HepG2 (cell line): ENCODE measurements around the gene LRRC55. TPM values are rescaled to one million over a fixed set of nuclear protein-coding genes. Genes with fewer than 3 reads are reported as not detected.

Experiments
- ATAC-seq: fragments of 200-7000 bp; cut with Tn5 transposase; 3 replicates; pipeline ENCODE4 v1.9.1; 2020; ENCODE audit warnings: mild to moderate bottlenecking, moderate library complexity
- BruUV-seq: library from RNA; stranded (reverse); fragments of 400-500 nt; replicated peaks from 2 replicates; lab custom pipeline; 2021; lab: Mats Ljungman, UMichigan
- CTCF ChIA-PET: fragments of 300-600 bp; formaldehyde crosslinking; extraction: SDS; loops from one replicate; lab custom pipeline; 2021; ENCODE audit warnings: low total read pairs, inconsistent platforms, low intra/inter-chr PET ratio; lab: Yijun Ruan, JAX
- POLR2A ChIA-PET: fragments of 350-600 bp; sonication (Branson Sonifier 250); formaldehyde crosslinking; loops from one replicate; lab custom pipeline; 2020; ENCODE audit warnings: antibody characterized with exemption, inconsistent platforms; lab: Yijun Ruan, JAX
- DNase-seq: peaks from one replicate; pipeline ENCODE4 v3.0.0-alpha.2; 2015; ENCODE audit warnings: low spot score
- FAIRE-seq: peaks from 3 replicates; lab custom pipeline; 2011; peaks lifted over from hg19 to GRCh38; lab: Jason Lieb, UNC
- H2AFZ ChIP-seq: one replicate; pipeline ENCODE4 v1.6.1; 2011; ENCODE audit warnings: low read length, inconsistent platforms
- H3K27ac ChIP-seq: fragments of 300-600 bp; 3 replicates; pipeline ENCODE4 v1.8.0; 2011; ENCODE audit warnings: mixed run types, mild to moderate bottlenecking, mixed read lengths, low read length, inconsistent platforms; ENCODE audit not compliant: insufficient read depth; ENCODE audit errors: extremely low read length
- H3K27me3 ChIP-seq, 2 experiments: fragments of 200-600 bp in 1 of 2; 2 replicates in 1 of 2; 3 replicates in 1 of 2; pipeline versions ENCODE4 v1.6.0 to v1.8.0; 2011; ENCODE audit warnings: low read length in 2 of 2, mild to moderate bottlenecking in 2 of 2, moderate library complexity in 2 of 2, inconsistent platforms in 1 of 2; ENCODE audit not compliant: insufficient read depth in 2 of 2, control insufficient read depth in 1 of 2
- H3K36me3 ChIP-seq, 2 experiments: fragments of 200-600 bp in 1 of 2; replicated peaks in 1 of 2; 2 replicates in 1 of 2; 3 replicates in 1 of 2; pipeline versions ENCODE4 v1.5.1 to v1.8.0; 2011; ENCODE audit warnings: low read length in 2 of 2, inconsistent platforms in 1 of 2; ENCODE audit not compliant: insufficient read depth in 2 of 2, control insufficient read depth in 1 of 2
- H3K4me1 ChIP-seq: 2 replicates; pipeline ENCODE4 v1.5.1; 2012; ENCODE audit warnings: low read length, inconsistent platforms; ENCODE audit not compliant: insufficient read depth
- H3K4me2 ChIP-seq: 2 replicates; pipeline ENCODE4 v1.6.0; 2011; ENCODE audit warnings: low read depth, low read length, inconsistent platforms
- H3K4me3 ChIP-seq, 3 experiments: fragments of 200-600 bp in 1 of 3; sonication (generic), shearing (Covaris generic) in 1 of 3; replicated peaks in 1 of 3; 2 replicates each; pipeline ENCODE4 v1.5.1; 2011 to 2016; ENCODE audit warnings: low read length in 3 of 3, inconsistent platforms in 2 of 3, low read depth in 2 of 3, mild to moderate bottlenecking in 2 of 3, control low read depth in 1 of 3, mixed read lengths in 1 of 3; ENCODE audit not compliant: insufficient read depth in 1 of 3
- H3K79me2 ChIP-seq: one replicate; pipeline ENCODE4 v1.6.1; 2011; ENCODE audit warnings: low read length, inconsistent platforms; ENCODE audit not compliant: insufficient read depth
- H3K9ac ChIP-seq: 2 replicates; pipeline ENCODE4 v1.6.0; 2011; ENCODE audit warnings: mild to moderate bottlenecking, low read depth, low read length, inconsistent platforms; ENCODE audit not compliant: insufficient read depth
- H3K9me3 ChIP-seq: 2 replicates; pipeline ENCODE4 v1.5.1; 2012; ENCODE audit warnings: mild to moderate bottlenecking, low read length
- H4K20me1 ChIP-seq: 2 replicates; pipeline ENCODE4 v1.6.0; 2011; ENCODE audit warnings: inconsistent platforms, mild to moderate bottlenecking, low read length, moderate library complexity; ENCODE audit not compliant: insufficient read depth
- CAMTA2 ChIP-seq: sonication (generic); formaldehyde crosslinking; IDR thresholded peaks from 2 replicates; pipeline ENCODE4 v1.4.0; 2020; ENCODE audit warnings: mild to moderate bottlenecking, missing genetic modification reagents, borderline replicate concordance
- ISX ChIP-seq: sonication (generic); formaldehyde crosslinking; conservative IDR thresholded peaks from 2 replicates; pipeline ENCODE4 v1.5.0; 2020; ENCODE audit warnings: missing genetic modification reagents
- MBNL3 ChIP-seq: fragments of 250-450 bp; sonication (Bioruptor Pico); conservative IDR thresholded peaks from 2 replicates; pipeline ENCODE4 v1.8.0; 2022; ENCODE audit warnings: mild to moderate bottlenecking, inconsistent platforms
- NKX3-1 ChIP-seq: sonication (generic); formaldehyde crosslinking; IDR thresholded peaks from 2 replicates; pipeline ENCODE4 v1.5.0; 2020; ENCODE audit warnings: missing genetic modification reagents
- SNAPC5 ChIP-seq: sonication (generic); formaldehyde crosslinking; IDR thresholded peaks from 2 replicates; pipeline ENCODE4 v1.8.1; 2023; ENCODE audit warnings: mild to moderate bottlenecking, missing genetic modification reagents, borderline replicate concordance
- SPEN ChIP-seq: sonication (generic); formaldehyde crosslinking; IDR thresholded peaks from 2 replicates; pipeline ENCODE4 v1.5.1; 2020; ENCODE audit warnings: low read depth, mild to moderate bottlenecking, missing genetic modification reagents
- ZNF274 ChIP-seq: sonication (generic); formaldehyde crosslinking; IDR thresholded peaks from 2 replicates; pipeline ENCODE4 v1.5.1; 2020; ENCODE audit warnings: mild to moderate bottlenecking, missing genetic modification reagents
- ZNF530 ChIP-seq: sonication (generic); formaldehyde crosslinking; IDR thresholded peaks from 2 replicates; pipeline ENCODE4 v1.5.0; 2020; ENCODE audit warnings: low read depth, mild to moderate bottlenecking, missing genetic modification reagents
- ZSCAN9 ChIP-seq: IDR thresholded peaks from 2 replicates; pipeline ENCODE4 v1.6.1; 2016; ENCODE audit warnings: borderline replicate concordance
- WGBS: methylation state at CpG from one replicate; pipeline ENCODE4 v1.1.6; 2017; ENCODE audit warnings: low lambda C conversion rate; 5-methylcytosine and 5-hydroxymethylcytosine counted together
- in situ Hi-C: cut with HindIII; loops from 2 replicates; pipeline ENCODE4 v1.10.0; 2017; ENCODE audit warnings: low pct_unique_long_range_greater_than_20kb; ENCODE audit not compliant: extremely low pct_ligation_motif_present
- intact Hi-C: fragments of 100-400 bp; cut with micrococcal nuclease; formaldehyde crosslinking; loops from one replicate; pipeline ENCODE4 v1.10.0; 2022; ENCODE audit not compliant: unreplicated experiment
- polyA plus RNA-seq, 8 experiments: library from polyadenylated mRNA; depleted of rRNA in 3 of 8; stranded (reverse) in 7 of 8; unstranded in 1 of 8; fragments of >200 nt; fragmentation: Illumina TruSeq in 4 of 8; extraction: Trizol in 4 of 8; gene quantifications; 2 replicates each; pipeline versions ENCODE4 v1.2.1 to v1.2.3, GENCODE V29; 2011 to 2016; ENCODE audit warnings: low read depth in 4 of 8, missing spikeins in 1 of 8, mixed read lengths in 1 of 8; ENCODE audit not compliant: insufficient read depth in 1 of 8
- total RNA-seq, 5 experiments: library from RNA; depleted of rRNA; stranded (reverse); fragments of >200 nt; fragmentation: Illumina TruSeq; extraction: Trizol; gene quantifications; 2 replicates each; pipeline ENCODE4 v1.2.3, GENCODE V29; 2016; ENCODE audit warnings: low read depth in 1 of 5
- TF ChIP-seq, protein P1 (sequence below): sonication (generic); formaldehyde crosslinking; IDR thresholded peaks from 2 replicates; pipeline ENCODE4 v1.4.0; 2020; ENCODE audit warnings: missing genetic modification reagents
- TF ChIP-seq, protein P2 (sequence below): sonication (generic); formaldehyde crosslinking; IDR thresholded peaks from 2 replicates; pipeline ENCODE4 v1.9.0; 2021; ENCODE audit warnings: mild to moderate bottlenecking, missing genetic modification reagents

Gene LRRC55
- total and polyA plus RNA-seq, 2 of the 13 experiments (the other 11 are each of a cell fraction or from before 2014, with no cell fraction given) = not detected

- Histone ChIP-seq H3K36me3 (no peaks in the 10 kb centered on the region), H3K9me3 (no peaks in the 10 kb centered on the region), H3K27ac (no peak overlapping the region), H3K79me2 (no peaks in the 10 kb centered on the region), H3K4me3 (no peak overlapping the region), H3K4me1 (no peaks in the 10 kb centered on the region), H3K4me2 (no peak overlapping the region), H3K27me3 (0 out of 5 replicates have a peak, but pooled peaks cover 0 to 4% of the 10 kb centered on the region in 2 experiments), H4K20me1 (no peaks in the 10 kb centered on the region), H3K9ac (no peak overlapping the region), H2AFZ (no peak overlapping the region)
- WGBS = 0% methylated on average over 1 of the region's 1 CpG
- DNase-seq = no peak
- no peak for FAIRE-seq
- POLR2A ChIA-PET = no interaction called here
- no peak for ATAC-seq
- CTCF ChIA-PET = no interaction called here
- no TSS peak for BruUV-seq
- in situ Hi-C loops (no loop called here), intact Hi-C loops (no loop called here)
- TF ChIP-seq, protein P1, sequence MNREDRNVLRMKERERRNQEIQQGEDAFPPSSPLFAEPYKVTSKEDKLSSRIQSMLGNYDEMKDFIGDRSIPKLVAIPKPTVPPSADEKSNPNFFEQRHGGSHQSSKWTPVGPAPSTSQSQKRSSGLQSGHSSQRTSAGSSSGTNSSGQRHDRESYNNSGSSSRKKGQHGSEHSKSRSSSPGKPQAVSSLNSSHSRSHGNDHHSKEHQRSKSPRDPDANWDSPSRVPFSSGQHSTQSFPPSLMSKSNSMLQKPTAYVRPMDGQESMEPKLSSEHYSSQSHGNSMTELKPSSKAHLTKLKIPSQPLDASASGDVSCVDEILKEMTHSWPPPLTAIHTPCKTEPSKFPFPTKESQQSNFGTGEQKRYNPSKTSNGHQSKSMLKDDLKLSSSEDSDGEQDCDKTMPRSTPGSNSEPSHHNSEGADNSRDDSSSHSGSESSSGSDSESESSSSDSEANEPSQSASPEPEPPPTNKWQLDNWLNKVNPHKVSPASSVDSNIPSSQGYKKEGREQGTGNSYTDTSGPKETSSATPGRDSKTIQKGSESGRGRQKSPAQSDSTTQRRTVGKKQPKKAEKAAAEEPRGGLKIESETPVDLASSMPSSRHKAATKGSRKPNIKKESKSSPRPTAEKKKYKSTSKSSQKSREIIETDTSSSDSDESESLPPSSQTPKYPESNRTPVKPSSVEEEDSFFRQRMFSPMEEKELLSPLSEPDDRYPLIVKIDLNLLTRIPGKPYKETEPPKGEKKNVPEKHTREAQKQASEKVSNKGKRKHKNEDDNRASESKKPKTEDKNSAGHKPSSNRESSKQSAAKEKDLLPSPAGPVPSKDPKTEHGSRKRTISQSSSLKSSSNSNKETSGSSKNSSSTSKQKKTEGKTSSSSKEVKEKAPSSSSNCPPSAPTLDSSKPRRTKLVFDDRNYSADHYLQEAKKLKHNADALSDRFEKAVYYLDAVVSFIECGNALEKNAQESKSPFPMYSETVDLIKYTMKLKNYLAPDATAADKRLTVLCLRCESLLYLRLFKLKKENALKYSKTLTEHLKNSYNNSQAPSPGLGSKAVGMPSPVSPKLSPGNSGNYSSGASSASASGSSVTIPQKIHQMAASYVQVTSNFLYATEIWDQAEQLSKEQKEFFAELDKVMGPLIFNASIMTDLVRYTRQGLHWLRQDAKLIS (CRISPR knock-in tag) = no peak
- TF ChIP-seq CAMTA2 = no peak
- no peak for TF ChIP-seq SPEN
- TF ChIP-seq ZNF274 (CRISPR knock-in tag) = no peak
- no peak for TF ChIP-seq SNAPC5 (CRISPR knock-in tag)
- TF ChIP-seq ZNF530 (CRISPR knock-in tag) = no peak
- TF ChIP-seq ZSCAN9 (CRISPR knock-in tag) = no peak
- no peak for TF ChIP-seq NKX3-1
- TF ChIP-seq, protein P2, sequence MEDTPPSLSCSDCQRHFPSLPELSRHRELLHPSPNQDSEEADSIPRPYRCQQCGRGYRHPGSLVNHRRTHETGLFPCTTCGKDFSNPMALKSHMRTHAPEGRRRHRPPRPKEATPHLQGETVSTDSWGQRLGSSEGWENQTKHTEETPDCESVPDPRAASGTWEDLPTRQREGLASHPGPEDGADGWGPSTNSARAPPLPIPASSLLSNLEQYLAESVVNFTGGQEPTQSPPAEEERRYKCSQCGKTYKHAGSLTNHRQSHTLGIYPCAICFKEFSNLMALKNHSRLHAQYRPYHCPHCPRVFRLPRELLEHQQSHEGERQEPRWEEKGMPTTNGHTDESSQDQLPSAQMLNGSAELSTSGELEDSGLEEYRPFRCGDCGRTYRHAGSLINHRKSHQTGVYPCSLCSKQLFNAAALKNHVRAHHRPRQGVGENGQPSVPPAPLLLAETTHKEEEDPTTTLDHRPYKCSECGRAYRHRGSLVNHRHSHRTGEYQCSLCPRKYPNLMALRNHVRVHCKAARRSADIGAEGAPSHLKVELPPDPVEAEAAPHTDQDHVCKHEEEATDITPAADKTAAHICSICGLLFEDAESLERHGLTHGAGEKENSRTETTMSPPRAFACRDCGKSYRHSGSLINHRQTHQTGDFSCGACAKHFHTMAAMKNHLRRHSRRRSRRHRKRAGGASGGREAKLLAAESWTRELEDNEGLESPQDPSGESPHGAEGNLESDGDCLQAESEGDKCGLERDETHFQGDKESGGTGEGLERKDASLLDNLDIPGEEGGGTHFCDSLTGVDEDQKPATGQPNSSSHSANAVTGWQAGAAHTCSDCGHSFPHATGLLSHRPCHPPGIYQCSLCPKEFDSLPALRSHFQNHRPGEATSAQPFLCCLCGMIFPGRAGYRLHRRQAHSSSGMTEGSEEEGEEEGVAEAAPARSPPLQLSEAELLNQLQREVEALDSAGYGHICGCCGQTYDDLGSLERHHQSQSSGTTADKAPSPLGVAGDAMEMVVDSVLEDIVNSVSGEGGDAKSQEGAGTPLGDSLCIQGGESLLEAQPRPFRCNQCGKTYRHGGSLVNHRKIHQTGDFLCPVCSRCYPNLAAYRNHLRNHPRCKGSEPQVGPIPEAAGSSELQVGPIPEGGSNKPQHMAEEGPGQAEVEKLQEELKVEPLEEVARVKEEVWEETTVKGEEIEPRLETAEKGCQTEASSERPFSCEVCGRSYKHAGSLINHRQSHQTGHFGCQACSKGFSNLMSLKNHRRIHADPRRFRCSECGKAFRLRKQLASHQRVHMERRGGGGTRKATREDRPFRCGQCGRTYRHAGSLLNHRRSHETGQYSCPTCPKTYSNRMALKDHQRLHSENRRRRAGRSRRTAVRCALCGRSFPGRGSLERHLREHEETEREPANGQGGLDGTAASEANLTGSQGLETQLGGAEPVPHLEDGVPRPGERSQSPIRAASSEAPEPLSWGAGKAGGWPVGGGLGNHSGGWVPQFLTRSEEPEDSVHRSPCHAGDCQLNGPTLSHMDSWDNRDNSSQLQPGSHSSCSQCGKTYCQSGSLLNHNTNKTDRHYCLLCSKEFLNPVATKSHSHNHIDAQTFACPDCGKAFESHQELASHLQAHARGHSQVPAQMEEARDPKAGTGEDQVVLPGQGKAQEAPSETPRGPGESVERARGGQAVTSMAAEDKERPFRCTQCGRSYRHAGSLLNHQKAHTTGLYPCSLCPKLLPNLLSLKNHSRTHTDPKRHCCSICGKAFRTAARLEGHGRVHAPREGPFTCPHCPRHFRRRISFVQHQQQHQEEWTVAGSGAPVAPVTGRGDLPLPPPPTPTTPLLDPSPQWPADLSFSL (CRISPR knock-in tag) = no peak
- TF ChIP-seq MBNL3 (CRISPR knock-in tag) = no peak
- no peak for TF ChIP-seq ISX (CRISPR knock-in tag)
These were observed 40.5 kb downstream of the LRRC55 start for GRCh38 chr11:57222239-57222638.
